Psoas muscle (tissue), 8 donors: ENCODE results near the gene RHOJ. TPM values are rescaled to one million over a fixed set of nuclear protein-coding genes. Genes with fewer than 3 reads are reported as not detected.

Source experiments
- ATAC-seq, 4 donors: fragments of 200-7000 bp; cut with Tn5 transposase; one replicate each; pipeline ENCODE4 v1.9.1; 2020; ENCODE audit warnings: moderate library complexity in 3 of 4, mild to moderate bottlenecking in 2 of 4
- DNase-seq, 2 donors: peaks; one replicate each; pipeline ENCODE4 v3.0.0-alpha.2; 2020
- H3K27ac ChIP-seq: fragments of 200-600 bp; one replicate; pipeline ENCODE4 v1.8.0; 2022
- H3K27me3 ChIP-seq, 3 donors: fragments of 200-600 bp in 1 of 3; one replicate each; pipeline versions ENCODE4 v1.6.1 to v1.8.0; 2013 to 2022; ENCODE audit warnings: low read length in 2 of 3, mild to moderate bottlenecking in 2 of 3, moderate library complexity in 1 of 3; ENCODE audit not compliant: insufficient read depth in 3 of 3
- H3K36me3 ChIP-seq, 2 donors: fragments of 200-600 bp in 1 of 2; one replicate each; pipeline versions ENCODE4 v1.6.1 to v1.8.0; 2013 to 2022; ENCODE audit warnings: low read depth in 1 of 2, mild to moderate bottlenecking in 1 of 2, moderate library complexity in 1 of 2; ENCODE audit not compliant: insufficient read depth in 1 of 2
- H3K4me1 ChIP-seq: fragments of 200-600 bp; one replicate; pipeline ENCODE4 v1.8.0; 2022
- H3K4me3 ChIP-seq: fragments of 200-600 bp; one replicate; pipeline ENCODE4 v1.8.0; 2022; ENCODE audit warnings: mild to moderate bottlenecking
- H3K9me3 ChIP-seq: fragments of 200-600 bp; one replicate; pipeline ENCODE4 v1.8.0; 2022
- WGBS, 3 donors: extraction: QIAGEN DNeasy Blood & Tissue Kit; methylation state at CpG; one replicate each; pipeline versions ENCODE4 v1.1.6 to v1.1.7; 2013; 5-methylcytosine and 5-hydroxymethylcytosine counted together
- intact Hi-C, 2 donors: fragments of 100-400 bp; cut with DNase I; formaldehyde crosslinking; loops; one replicate each; pipeline versions ENCODE4 v1.11.0 to v1.14.2; 2022
- polyA plus RNA-seq, 3 donors: library from polyadenylated mRNA; stranded (reverse); fragments of 200-250 nt; gene quantifications; one replicate each; pipeline ENCODE4 v1.2.3, GENCODE V29; 2013
- total RNA-seq, 4 donors: library from RNA; stranded (reverse); fragmentation: NEBNext Ultra II Directional in 2 of 4; extraction: Animal tissue kit (Norgen Biotek cat#: 25700) in 2 of 4; gene quantifications; one replicate each; pipeline versions ENCODE4 v1.2.1 to v1.2.4, GENCODE V29; 2021 to 2023
- TF ChIP-seq, protein P1 (sequence below): fragments of 200-600 bp; IDR thresholded peaks from one replicate; pipeline ENCODE4 v1.8.0; 2022; ENCODE audit warnings: antibody characterized with exemption
- donor health status: healthy with polysubstance abuse.
- donor health status: DM: no; HTN: no; CAD: no; lungs with moderate emphysema.
- donor health status: Bipolar disorder and iron deficiency.
- donor health status: healthy.
- donor health status: DM: yes; HTN: yes; CAD: no.
- donor health status: DM: no; HTN: no; CAD: no.
- donor health status: DM: no; HTN: no; CAD: no.
- donor health status: DM: yes; HTN: yes; CAD: no.

The RHOJ gene
- total and polyA plus RNA-seq, 7 donors: 2.2 to 7.5 (median 3.7) TPM

DNA sequence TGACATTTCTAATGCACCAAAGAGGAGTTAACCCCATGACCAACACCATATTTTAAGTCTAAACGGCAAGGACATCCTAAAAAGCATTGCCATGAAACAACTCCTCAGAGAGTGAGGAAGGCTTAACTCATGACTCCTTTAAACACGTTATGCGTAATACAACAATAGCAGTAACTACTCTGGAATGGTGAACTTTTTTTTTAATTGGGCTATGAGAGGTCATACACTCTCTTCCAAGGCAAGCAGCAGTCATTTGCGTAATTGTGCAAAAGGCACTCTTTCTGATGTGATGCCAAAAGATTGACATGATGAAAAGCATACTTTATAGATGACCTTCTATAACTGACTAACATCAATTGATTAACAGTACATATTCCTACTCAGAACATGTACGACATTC, 39.4 kb downstream of the RHOJ start:
- Histone ChIP-seq H3K4me1 (no peaks in the 10 kb centered on the region), H3K4me3 (no peak overlapping the region), H3K36me3 (no peaks in the 10 kb centered on the region), H3K27me3 (no peaks in the 10 kb centered on the region), H3K27ac (no peak overlapping the region), H3K9me3 (no peaks in the 10 kb centered on the region)
- 77 to 87% (median 83%) methylated on average over 5 of the region's 5 CpGs for WGBS, 3 donors
- DNase-seq (no peak), ATAC-seq (no peak)
- intact Hi-C loops: no loop called here
- TF ChIP-seq, protein P1, sequence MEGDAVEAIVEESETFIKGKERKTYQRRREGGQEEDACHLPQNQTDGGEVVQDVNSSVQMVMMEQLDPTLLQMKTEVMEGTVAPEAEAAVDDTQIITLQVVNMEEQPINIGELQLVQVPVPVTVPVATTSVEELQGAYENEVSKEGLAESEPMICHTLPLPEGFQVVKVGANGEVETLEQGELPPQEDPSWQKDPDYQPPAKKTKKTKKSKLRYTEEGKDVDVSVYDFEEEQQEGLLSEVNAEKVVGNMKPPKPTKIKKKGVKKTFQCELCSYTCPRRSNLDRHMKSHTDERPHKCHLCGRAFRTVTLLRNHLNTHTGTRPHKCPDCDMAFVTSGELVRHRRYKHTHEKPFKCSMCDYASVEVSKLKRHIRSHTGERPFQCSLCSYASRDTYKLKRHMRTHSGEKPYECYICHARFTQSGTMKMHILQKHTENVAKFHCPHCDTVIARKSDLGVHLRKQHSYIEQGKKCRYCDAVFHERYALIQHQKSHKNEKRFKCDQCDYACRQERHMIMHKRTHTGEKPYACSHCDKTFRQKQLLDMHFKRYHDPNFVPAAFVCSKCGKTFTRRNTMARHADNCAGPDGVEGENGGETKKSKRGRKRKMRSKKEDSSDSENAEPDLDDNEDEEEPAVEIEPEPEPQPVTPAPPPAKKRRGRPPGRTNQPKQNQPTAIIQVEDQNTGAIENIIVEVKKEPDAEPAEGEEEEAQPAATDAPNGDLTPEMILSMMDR: no peak

GRCh38 chr14:63245893-63246292, 41.6 kb downstream of the RHOJ start:
- Histone ChIP-seq H3K27me3 (no peaks in the 10 kb centered on the region), H3K9me3 (no peaks in the 10 kb centered on the region), H3K36me3 (no peaks in the 10 kb centered on the region), H3K27ac (no peak overlapping the region), H3K4me3 (no peak overlapping the region), H3K4me1 (no peaks in the 10 kb centered on the region)
- no peak for ATAC-seq
- intact Hi-C loops: no loop called here
- TF ChIP-seq, protein P1: no peak
- WGBS, 3 donors: 12 to 16% (median 12%) methylated on average over 1 of the region's 1 CpG
- no peak for DNase-seq

DNA sequence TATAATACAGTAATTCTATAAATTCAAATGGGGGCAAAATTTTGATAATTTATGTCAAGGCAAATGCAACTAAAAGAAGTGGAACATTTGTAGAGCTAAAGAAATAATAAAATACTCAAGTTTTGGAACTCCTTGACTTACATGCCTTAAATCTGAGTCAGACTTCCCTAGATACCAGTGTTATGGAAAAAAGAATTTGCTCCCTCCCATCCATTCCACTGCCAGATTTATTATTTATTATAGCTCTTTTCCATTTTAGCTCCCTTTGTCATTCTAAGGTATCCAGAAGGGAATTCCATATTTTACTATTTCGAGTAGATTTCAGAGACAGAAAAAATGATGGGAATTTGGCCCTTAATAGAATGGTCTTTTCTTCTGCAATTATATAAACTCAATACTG, 44.0 kb downstream of the RHOJ start:
- Histone ChIP-seq H3K4me1 (no peaks in the 10 kb centered on the region), H3K9me3 (no peaks in the 10 kb centered on the region), H3K4me3 (no peak overlapping the region), H3K27me3 (no peaks in the 10 kb centered on the region), H3K27ac (no peak overlapping the region), H3K36me3 (no peaks in the 10 kb centered on the region)
- intact Hi-C loops: no loop called here
- DNase-seq (no peak), ATAC-seq (no peak)
- TF ChIP-seq, protein P1: no peak
- 38 to 43% (median 40%) methylated on average over 1 of the region's 1 CpG for WGBS, 3 donors

GRCh38 chr14:63249092-63249491, 44.8 kb downstream of the RHOJ start:
- Histone ChIP-seq H3K9me3 (no peaks in the 10 kb centered on the region), H3K27ac (no peak overlapping the region), H3K36me3 (no peaks in the 10 kb centered on the region), H3K27me3 (no peaks in the 10 kb centered on the region), H3K4me1 (no peaks in the 10 kb centered on the region), H3K4me3 (no peak overlapping the region)
- DNase-seq (no peak), ATAC-seq (no peak)
- TF ChIP-seq, protein P1: no peak
- 13 to 28% (median 17%) methylated on average over 2 of the region's 2 CpGs for WGBS, 3 donors
- intact Hi-C loops: no loop called here

- 67 to 81% (median 68%) methylated on average over 4 of the region's 4 CpGs for WGBS, 3 donors
- intact Hi-C loops: no loop called here
Observed at GRCh38 chr14:63257299-63257698, 53.1 kb downstream of the RHOJ start.

More at GRCh38 chr14:63257299-63257698, 53.1 kb downstream of the RHOJ start:
- TF ChIP-seq, protein P1: no peak
- Histone ChIP-seq H3K27me3 (peaks cover 0 to 2% (median 0%) of the 10 kb centered on the region in 3 donors), H3K9me3 (no peaks in the 10 kb centered on the region), H3K4me1 (no peaks in the 10 kb centered on the region), H3K27ac (no peak overlapping the region), H3K4me3 (no peak overlapping the region), H3K36me3 (no peaks in the 10 kb centered on the region)
- DNase-seq (no peak), ATAC-seq (no peak)
